Fibroblast of upper back skin (primary cell): ENCODE measurements around the gene THAP8.

Source experiments
- DNase-seq: peaks from one replicate; pipeline ENCODE4 v3.0.0-alpha.2; 2013

THAP8 gene

GRCh38 chr19:36028313-36029041 lies 25.6 kb downstream of the THAP8 start:
- no peak for DNase-seq

DNA sequence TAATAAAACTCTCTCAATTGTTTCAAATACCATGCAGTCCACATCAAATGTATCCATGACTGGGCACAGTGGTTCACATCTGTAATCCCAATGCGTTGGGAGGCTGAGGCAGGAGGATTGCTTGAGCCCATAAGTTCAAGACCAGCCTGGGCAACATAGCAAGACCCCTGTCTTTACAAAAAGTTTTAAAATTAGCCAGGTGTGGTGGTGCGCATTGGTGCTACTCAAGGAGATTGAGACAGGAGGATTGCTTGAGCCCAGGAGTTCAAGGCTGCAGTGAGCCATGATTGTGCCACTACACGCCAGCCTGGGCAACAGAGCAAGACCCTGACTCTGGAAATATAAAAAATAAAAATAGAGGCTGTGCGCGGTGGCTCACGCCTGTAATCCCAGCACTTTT lies 26.4 kb downstream of the THAP8 start:
- no peak for DNase-seq

DNA sequence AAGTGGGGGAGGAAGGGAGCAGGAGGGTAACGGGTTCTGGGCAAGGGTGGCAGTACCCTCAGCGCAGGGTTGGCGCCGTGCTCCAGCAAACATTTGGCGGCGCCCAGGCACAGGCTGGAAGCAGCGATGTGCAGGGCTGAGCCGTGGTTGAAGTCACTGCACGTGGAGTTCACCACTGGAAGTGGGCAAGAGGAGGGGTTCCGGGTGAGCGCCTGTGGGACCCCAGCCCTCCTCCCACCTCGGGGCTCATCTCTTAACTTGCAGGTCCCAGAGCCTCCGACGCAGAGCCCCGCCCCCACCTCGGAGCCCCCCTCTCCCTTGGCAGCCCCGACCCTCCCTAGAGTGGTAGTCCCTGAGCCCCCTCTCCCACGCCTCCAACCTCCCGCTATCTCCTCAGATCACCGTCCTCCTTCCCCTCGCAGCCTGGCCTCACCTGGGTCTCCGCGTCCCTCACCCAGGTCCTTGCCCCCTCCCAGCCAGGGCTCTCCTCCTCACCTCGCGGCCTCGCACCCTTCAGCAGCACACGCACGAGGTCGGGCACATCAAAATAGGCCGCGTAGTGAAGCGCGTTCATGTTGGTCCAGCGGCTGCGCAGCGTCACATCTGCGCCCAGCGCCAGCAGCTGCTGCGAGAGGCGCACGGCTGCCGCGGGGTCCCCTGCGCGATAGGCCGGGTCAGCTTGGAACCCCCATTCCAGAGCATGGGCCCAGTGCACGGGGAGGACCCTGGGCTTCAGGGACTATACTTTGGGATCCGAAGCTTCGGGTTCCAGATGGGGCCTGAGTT lies 27.8 kb downstream of the THAP8 start:
- DNase-seq, result no peak

GRCh38 chr19:36025541-36025940 lies 28.5 kb downstream of the THAP8 start:
- DNase-seq, result no peak

GRCh38 chr19:36023432-36023831 lies 30.7 kb downstream of the THAP8 start:
- DNase-seq, result no peak

DNA sequence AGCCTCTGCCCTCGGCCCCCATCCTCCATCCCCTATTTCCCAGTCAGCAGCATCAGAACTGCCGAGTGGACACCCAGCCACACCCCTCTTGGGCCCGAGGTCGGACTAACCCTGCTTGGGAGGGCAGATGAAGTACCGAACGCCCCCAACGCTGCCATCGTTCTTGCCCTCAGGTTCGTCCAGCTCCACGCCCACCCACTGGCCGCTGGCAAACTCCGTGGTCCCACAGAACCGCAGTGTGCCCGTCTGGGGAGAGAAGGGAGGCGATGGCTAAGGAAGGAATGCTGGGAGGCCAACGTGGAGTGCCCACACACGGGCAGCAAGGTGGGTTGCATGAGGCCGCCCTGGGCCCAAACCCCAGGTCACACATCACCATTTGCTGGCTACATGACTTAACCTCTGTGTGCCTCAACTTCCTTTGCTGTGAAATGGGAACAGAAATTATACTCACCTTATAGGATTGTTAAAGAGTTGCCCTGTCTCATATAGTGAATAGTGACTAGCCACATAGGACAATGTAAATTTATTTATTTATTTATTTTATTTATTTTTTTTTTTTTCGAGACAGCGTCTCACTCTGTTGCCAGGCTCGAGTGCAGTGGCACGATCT lies 34.9 kb downstream of the THAP8 start:
- DNase-seq, result no peak

- peak; percentile 98 for DNase-seq
Measured at GRCh38 chr19:36014012-36014924, 39.8 kb downstream of the THAP8 start, which contains the start of gene ALKBH6. TSS of gene ALKBH6 (minus strand) at chr19:36014213. CDS start at chr19:36013397, 816 bp downstream.

DNA sequence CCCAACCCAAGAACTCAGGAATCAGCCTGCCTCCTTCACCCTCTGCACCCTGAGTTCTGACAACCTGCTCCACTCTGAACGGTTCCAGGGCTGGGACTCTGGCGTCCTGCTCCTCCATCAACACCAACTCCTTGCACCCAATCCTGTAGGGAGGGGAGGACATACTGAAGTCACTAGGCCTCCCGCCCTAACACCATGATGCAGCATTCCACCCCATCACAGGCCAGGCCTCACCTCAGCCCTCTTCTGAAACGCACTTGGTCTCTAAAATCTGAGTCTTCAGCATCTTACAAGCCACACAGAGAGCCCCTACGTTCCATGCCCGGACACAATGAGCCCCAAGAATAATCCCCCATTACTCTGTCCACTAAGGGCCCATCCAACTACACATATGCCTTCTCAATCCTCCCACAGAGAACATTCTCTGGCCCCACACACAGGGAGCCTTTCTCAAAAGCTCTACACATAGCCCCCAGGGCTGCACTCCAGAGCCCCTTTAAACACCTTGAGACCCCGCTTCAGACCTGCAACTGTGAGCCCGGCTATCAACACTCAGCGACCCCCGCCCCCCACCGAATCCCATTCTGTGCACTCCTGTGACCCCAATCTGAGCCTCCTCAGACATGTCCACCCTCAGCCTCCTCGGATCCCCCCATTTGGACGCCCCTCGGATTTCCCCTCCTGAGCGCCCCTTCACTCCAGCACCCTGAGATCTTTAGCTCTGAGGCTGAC lies 40.6 kb downstream of the THAP8 start:
- DNase-seq, result no peak

- no peak for DNase-seq
Measured at GRCh38 chr19:36010402-36010801, 43.7 kb downstream of the THAP8 start.

DNA sequence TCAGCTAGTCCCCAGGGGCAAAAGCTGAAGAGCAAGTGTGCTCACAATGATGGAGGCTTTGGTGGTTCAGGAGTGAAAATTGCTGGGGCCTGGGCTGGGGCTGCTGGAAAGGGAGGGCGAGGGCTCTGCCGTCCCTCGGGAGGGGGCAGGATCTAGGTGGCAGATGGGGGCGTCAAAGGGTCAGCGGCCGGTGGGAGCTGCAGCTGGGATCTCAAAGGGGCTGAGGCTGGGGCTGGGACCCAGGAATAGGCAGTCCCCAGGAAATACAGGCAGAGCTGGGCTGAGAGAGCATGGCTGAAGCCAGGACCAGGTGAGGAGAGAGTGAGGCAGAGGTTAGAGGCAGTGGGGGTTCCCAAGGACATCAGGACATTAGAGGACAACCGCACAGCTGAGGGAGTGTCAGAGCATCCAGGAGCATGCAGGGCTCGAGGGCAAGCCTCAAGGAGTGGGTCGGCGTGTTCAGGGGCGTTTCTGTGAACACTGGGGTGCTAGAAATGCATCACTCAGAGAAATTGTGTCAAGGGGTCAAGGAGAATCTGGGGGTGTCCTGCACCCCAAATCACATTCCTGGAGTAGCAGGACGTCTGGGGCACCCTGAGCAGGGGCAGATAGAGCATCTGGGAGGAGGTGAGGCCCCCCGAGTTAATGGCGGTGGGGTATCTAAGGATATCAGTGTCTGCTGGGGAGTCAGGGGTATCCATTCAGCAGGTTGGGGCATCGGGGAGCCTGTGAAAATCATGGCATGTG lies 44.3 kb downstream of the THAP8 start:
- DNase-seq, result no peak

DNA sequence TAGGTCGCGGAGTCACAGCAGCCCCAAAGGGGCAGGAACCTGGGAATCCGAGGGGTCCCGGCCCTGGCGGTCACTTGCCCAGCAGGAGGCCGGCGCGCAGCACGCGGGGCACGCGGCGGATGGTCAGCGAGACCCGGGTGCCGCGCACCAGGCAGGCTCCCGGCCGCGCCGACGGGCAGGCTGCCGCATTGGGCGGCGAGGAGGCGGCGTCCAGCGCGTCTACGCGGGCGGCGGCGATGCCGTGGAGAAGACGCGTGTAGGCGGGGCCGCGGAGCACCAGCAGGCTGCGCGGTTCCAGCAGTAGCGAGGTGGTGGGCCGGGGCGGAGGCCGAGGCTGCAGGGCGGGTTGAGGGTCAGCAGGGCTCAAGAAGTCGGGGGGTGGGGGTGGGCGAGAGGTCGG lies 44.9 kb downstream of the THAP8 start:
- peak; percentile 50 for DNase-seq

GRCh38 chr19:36008336-36008978 lies 45.6 kb downstream of the THAP8 start, which contains the start of gene SYNE4:
TSS of gene SYNE4 (minus strand) at chr19:36008813. CDS start at chr19:36008681, 132 bp downstream.
- no peak for DNase-seq

GRCh38 chr19:36006955-36007354 lies 47.1 kb downstream of the THAP8 start:
- no peak for DNase-seq

DNA sequence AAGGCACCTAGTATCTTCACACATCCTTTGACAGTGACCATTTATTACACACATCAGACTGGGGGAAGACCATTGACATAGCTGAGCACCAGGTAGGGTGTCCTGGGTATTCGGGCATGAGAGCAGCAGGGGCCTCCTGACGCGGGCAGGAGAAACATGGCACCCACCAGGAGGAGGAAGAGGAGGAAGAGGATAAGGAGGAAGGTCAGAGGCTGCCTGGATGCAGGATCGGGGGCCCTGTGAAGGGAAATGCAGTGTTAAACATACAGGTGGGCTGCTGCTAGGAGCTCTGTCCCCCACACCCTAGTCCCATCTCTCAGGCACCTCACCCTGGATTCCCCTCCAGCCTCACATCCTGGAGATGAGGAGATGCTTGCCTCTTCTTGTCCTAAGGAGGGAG lies 50.8 kb downstream of the THAP8 start:
- DNase-seq, result no peak

DNA sequence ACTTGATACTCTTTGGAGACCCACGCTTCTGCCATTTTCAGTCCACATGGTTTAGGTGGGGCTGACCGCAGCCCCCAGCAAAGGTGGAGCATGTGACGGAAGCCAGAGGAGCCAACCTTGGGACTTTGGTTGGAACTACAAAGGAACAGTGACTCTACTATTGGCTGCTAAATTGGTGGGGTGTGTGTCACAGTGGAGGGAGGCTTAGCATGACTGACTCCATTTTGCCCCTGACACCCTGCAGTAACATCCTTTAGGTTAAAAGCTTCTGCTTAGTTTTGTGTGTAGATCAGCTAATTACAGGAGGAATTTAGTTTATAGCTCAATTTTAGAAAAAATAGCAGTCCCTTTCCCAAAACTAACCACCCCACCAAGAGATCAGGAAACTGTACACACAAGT lies 52.5 kb downstream of the THAP8 start:
- DNase-seq, result no peak

- DNase-seq, result no peak
Measured at GRCh38 chr19:35996777-35997176, 57.3 kb downstream of the THAP8 start.

GRCh38 chr19:35995048-35995993 lies 58.8 kb downstream of the THAP8 start, which contains the start of gene SDHAF1:
TSS of gene SDHAF1 (plus strand) at chr19:35995188. CDS start at chr19:35995275, 87 bp downstream.
- peak; percentile 90 for DNase-seq

- DNase-seq, result no peak
Measured at GRCh38 chr19:35993923-35994598, 60.0 kb downstream of the THAP8 start.
